WTC11 (cell line): ENCODE data around the gene MSH3. TPM values are rescaled to one million over a fixed set of nuclear protein-coding genes. Genes with fewer than 3 reads are reported as not detected.

Source experiments
- ATAC-seq: fragments of 200-7000 bp; cut with Tn5 transposase; 2 replicates; pipeline ENCODE4 v1.10.0; 2021; ENCODE audit warnings: mild to moderate bottlenecking, moderate library complexity
- CTCF ChIA-PET: fragments of 300-600 bp; sonication (Branson Sonifier 250); formaldehyde crosslinking; loops from one replicate; lab custom pipeline; 2021; ENCODE audit warnings: antibody characterized with exemption; lab: Charles Lee
- POLR2A ChIA-PET: fragments of 350-600 bp; sonication (Branson Sonifier 250); formaldehyde crosslinking; loops from one replicate; lab custom pipeline; 2021; ENCODE audit warnings: antibody characterized with exemption; lab: Charles Lee
- DNase-seq: peaks from one replicate; pipeline ENCODE4 v3.0.0; 2021; ENCODE audit warnings: low spot score
- H3K27ac Mint-ChIP-seq: 2 replicates; pipeline ENCODE4 v1.8.0; 2021; ENCODE audit warnings: mixed read lengths
- H3K27me3 Mint-ChIP-seq: 2 replicates; pipeline ENCODE4 v1.8.0; 2021; ENCODE audit warnings: low read depth, mild to moderate bottlenecking, moderate library complexity, mixed read lengths
- H3K36me3 Mint-ChIP-seq: 2 replicates; pipeline ENCODE4 v1.8.0; 2021; ENCODE audit warnings: mixed read lengths
- H3K4me1 Mint-ChIP-seq: 2 replicates; pipeline ENCODE4 v1.8.0; 2022; ENCODE audit warnings: mixed read lengths
- H3K4me3 Mint-ChIP-seq: 2 replicates; pipeline ENCODE4 v1.8.0; 2021; ENCODE audit warnings: mild to moderate bottlenecking, moderate library complexity, mixed read lengths
- H3K9me3 Mint-ChIP-seq: 2 replicates; pipeline ENCODE4 v1.8.0; 2021; ENCODE audit warnings: mixed read lengths
- CTCF ChIP-seq: fragments of 200-600 bp; IDR thresholded peaks from 2 replicates; pipeline ENCODE4 v1.8.0; 2022; ENCODE audit warnings: antibody characterized with exemption
- E2F5 ChIP-seq: sonication (generic); formaldehyde crosslinking; IDR thresholded peaks from 2 replicates; pipeline ENCODE4 v1.8.1; 2022; ENCODE audit warnings: mild to moderate bottlenecking, moderate library complexity, missing genetic modification reagents
- GTF2I ChIP-seq: fragments of 250-450 bp; sonication (Bioruptor Pico); conservative IDR thresholded peaks from 2 replicates; pipeline ENCODE4 v1.4.0; 2021; ENCODE audit warnings: mild to moderate bottlenecking
- JUN ChIP-seq: sonication (generic); formaldehyde crosslinking; IDR thresholded peaks from 2 replicates; pipeline ENCODE4 v1.8.0; 2023; ENCODE audit warnings: mild to moderate bottlenecking, missing genetic modification reagents
- MXD4 ChIP-seq: fragments of 250-450 bp; sonication (Bioruptor Pico); IDR thresholded peaks from 2 replicates; pipeline ENCODE4 v1.8.0; 2021; ENCODE audit warnings: mild to moderate bottlenecking, moderate library complexity, borderline replicate concordance
- MYBL2 ChIP-seq: sonication (generic); formaldehyde crosslinking; IDR thresholded peaks from 2 replicates; pipeline ENCODE4 v1.8.1; 2023; ENCODE audit warnings: mild to moderate bottlenecking, moderate library complexity, missing genetic modification reagents
- NFE2L1 ChIP-seq: sonication (generic); formaldehyde crosslinking; IDR thresholded peaks from 2 replicates; pipeline ENCODE4 v1.8.1; 2023; ENCODE audit warnings: missing genetic modification reagents
- PREB ChIP-seq: sonication (generic); formaldehyde crosslinking; IDR thresholded peaks from 2 replicates; pipeline ENCODE4 v1.8.1; 2022; ENCODE audit warnings: mild to moderate bottlenecking, missing genetic modification reagents, moderate library complexity, borderline replicate concordance
- PRRX2 ChIP-seq: fragments of 250-450 bp; sonication (Bioruptor Pico); IDR thresholded peaks from 2 replicates; pipeline ENCODE4 v1.8.0; 2021; ENCODE audit warnings: mild to moderate bottlenecking
- RELA ChIP-seq: sonication (generic); formaldehyde crosslinking; IDR thresholded peaks from 2 replicates; pipeline ENCODE4 v1.8.1; 2022; ENCODE audit warnings: missing genetic modification reagents, mild to moderate bottlenecking, borderline replicate concordance
- TEAD4 ChIP-seq: sonication (generic); formaldehyde crosslinking; IDR thresholded peaks from 2 replicates; pipeline ENCODE4 v1.8.0; 2022; ENCODE audit warnings: mild to moderate bottlenecking, missing genetic modification reagents
- TP53 ChIP-seq: sonication (generic); formaldehyde crosslinking; IDR thresholded peaks from 2 replicates; pipeline ENCODE4 v1.8.1; 2023; ENCODE audit warnings: mild to moderate bottlenecking, missing genetic modification reagents
- ZNF232 ChIP-seq: sonication (generic); formaldehyde crosslinking; IDR thresholded peaks from 2 replicates; pipeline ENCODE4 v1.8.0; 2022; ENCODE audit warnings: mild to moderate bottlenecking, missing genetic modification reagents
- ZNF416 ChIP-seq: fragments of 250-450 bp; sonication (Bioruptor Pico); IDR thresholded peaks from 2 replicates; pipeline ENCODE4 v1.9.0; 2021; ENCODE audit warnings: mild to moderate bottlenecking, inconsistent platforms
- total RNA-seq: library from RNA; stranded (reverse); gene quantifications from 3 replicates; pipeline ENCODE4 v1.2.3, GENCODE V29; 2021
- TF ChIP-seq, protein P1 (sequence below): fragments of 250-450 bp; sonication (Bioruptor Pico); IDR thresholded peaks from 2 replicates; pipeline ENCODE4 v1.9.0; 2021; ENCODE audit warnings: mild to moderate bottlenecking, borderline replicate concordance
- TF ChIP-seq, protein P2 (sequence below): sonication (generic); formaldehyde crosslinking; IDR thresholded peaks from 2 replicates; pipeline ENCODE4 v1.8.0; 2023; ENCODE audit warnings: missing genetic modification reagents, mild to moderate bottlenecking, borderline replicate concordance
- TF ChIP-seq, protein P3 (sequence below): fragments of 250-450 bp; sonication (Bioruptor Pico); IDR thresholded peaks from 2 replicates; pipeline ENCODE4 v1.8.0; 2021; ENCODE audit warnings: mild to moderate bottlenecking
- TF ChIP-seq, protein P4 (sequence below): fragments of 250-450 bp; sonication (Bioruptor Pico); IDR thresholded peaks from 2 replicates; pipeline ENCODE4 v2.1.2; 2022; ENCODE audit warnings: mild to moderate bottlenecking, moderate library complexity
- TF ChIP-seq, protein P5 (sequence below): sonication (generic); formaldehyde crosslinking; IDR thresholded peaks from 2 replicates; pipeline ENCODE4 v1.8.1; 2022; ENCODE audit warnings: missing genetic modification reagents, borderline replicate concordance

The MSH3 gene
- total RNA-seq, 1 experiment from 2014 or later = 14.6 TPM

DNA sequence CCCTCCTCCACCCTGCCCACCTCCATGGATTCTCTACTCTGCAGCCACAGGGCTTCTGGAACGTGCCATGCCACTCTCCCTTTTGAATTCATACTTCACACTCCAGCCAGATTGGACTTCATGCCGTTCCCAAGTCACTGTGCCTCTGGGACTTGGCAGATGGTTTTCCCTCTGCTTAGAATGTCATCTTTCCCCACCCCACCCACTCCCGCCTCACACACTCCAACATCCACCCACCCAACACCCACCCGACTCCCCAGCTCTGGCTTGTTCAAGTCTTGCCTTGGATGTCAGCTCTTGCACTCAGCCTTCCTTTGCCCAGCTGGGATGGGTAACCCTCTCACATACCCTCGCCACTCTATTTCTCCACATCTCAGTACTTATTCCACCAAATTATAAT lies 142.4 kb downstream of the MSH3 start (continued):
- TF ChIP-seq ZNF416 (CRISPR knock-in tag) (no peak), JUN (no peak), PREB (CRISPR knock-in tag) (no peak), E2F5 (CRISPR knock-in tag) (no peak), CTCF (no peak)
- TF ChIP-seq, protein P1, sequence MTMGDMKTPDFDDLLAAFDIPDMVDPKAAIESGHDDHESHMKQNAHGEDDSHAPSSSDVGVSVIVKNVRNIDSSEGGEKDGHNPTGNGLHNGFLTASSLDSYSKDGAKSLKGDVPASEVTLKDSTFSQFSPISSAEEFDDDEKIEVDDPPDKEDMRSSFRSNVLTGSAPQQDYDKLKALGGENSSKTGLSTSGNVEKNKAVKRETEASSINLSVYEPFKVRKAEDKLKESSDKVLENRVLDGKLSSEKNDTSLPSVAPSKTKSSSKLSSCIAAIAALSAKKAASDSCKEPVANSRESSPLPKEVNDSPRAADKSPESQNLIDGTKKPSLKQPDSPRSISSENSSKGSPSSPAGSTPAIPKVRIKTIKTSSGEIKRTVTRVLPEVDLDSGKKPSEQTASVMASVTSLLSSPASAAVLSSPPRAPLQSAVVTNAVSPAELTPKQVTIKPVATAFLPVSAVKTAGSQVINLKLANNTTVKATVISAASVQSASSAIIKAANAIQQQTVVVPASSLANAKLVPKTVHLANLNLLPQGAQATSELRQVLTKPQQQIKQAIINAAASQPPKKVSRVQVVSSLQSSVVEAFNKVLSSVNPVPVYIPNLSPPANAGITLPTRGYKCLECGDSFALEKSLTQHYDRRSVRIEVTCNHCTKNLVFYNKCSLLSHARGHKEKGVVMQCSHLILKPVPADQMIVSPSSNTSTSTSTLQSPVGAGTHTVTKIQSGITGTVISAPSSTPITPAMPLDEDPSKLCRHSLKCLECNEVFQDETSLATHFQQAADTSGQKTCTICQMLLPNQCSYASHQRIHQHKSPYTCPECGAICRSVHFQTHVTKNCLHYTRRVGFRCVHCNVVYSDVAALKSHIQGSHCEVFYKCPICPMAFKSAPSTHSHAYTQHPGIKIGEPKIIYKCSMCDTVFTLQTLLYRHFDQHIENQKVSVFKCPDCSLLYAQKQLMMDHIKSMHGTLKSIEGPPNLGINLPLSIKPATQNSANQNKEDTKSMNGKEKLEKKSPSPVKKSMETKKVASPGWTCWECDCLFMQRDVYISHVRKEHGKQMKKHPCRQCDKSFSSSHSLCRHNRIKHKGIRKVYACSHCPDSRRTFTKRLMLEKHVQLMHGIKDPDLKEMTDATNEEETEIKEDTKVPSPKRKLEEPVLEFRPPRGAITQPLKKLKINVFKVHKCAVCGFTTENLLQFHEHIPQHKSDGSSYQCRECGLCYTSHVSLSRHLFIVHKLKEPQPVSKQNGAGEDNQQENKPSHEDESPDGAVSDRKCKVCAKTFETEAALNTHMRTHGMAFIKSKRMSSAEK = no peak

- H3K4me3 Mint-ChIP-seq = no peak overlapping the region
- TF ChIP-seq NFE2L1 (CRISPR knock-in tag) = no peak
- TF ChIP-seq, protein P2, sequence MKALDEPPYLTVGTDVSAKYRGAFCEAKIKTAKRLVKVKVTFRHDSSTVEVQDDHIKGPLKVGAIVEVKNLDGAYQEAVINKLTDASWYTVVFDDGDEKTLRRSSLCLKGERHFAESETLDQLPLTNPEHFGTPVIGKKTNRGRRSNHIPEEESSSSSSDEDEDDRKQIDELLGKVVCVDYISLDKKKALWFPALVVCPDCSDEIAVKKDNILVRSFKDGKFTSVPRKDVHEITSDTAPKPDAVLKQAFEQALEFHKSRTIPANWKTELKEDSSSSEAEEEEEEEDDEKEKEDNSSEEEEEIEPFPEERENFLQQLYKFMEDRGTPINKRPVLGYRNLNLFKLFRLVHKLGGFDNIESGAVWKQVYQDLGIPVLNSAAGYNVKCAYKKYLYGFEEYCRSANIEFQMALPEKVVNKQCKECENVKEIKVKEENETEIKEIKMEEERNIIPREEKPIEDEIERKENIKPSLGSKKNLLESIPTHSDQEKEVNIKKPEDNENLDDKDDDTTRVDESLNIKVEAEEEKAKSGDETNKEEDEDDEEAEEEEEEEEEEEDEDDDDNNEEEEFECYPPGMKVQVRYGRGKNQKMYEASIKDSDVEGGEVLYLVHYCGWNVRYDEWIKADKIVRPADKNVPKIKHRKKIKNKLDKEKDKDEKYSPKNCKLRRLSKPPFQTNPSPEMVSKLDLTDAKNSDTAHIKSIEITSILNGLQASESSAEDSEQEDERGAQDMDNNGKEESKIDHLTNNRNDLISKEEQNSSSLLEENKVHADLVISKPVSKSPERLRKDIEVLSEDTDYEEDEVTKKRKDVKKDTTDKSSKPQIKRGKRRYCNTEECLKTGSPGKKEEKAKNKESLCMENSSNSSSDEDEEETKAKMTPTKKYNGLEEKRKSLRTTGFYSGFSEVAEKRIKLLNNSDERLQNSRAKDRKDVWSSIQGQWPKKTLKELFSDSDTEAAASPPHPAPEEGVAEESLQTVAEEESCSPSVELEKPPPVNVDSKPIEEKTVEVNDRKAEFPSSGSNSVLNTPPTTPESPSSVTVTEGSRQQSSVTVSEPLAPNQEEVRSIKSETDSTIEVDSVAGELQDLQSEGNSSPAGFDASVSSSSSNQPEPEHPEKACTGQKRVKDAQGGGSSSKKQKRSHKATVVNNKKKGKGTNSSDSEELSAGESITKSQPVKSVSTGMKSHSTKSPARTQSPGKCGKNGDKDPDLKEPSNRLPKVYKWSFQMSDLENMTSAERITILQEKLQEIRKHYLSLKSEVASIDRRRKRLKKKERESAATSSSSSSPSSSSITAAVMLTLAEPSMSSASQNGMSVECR (CRISPR knock-in tag) = no peak
- TF ChIP-seq, protein P3, sequence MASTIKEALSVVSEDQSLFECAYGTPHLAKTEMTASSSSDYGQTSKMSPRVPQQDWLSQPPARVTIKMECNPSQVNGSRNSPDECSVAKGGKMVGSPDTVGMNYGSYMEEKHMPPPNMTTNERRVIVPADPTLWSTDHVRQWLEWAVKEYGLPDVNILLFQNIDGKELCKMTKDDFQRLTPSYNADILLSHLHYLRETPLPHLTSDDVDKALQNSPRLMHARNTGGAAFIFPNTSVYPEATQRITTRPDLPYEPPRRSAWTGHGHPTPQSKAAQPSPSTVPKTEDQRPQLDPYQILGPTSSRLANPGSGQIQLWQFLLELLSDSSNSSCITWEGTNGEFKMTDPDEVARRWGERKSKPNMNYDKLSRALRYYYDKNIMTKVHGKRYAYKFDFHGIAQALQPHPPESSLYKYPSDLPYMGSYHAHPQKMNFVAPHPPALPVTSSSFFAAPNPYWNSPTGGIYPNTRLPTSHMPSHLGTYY = no peak
- TF ChIP-seq, protein P4, sequence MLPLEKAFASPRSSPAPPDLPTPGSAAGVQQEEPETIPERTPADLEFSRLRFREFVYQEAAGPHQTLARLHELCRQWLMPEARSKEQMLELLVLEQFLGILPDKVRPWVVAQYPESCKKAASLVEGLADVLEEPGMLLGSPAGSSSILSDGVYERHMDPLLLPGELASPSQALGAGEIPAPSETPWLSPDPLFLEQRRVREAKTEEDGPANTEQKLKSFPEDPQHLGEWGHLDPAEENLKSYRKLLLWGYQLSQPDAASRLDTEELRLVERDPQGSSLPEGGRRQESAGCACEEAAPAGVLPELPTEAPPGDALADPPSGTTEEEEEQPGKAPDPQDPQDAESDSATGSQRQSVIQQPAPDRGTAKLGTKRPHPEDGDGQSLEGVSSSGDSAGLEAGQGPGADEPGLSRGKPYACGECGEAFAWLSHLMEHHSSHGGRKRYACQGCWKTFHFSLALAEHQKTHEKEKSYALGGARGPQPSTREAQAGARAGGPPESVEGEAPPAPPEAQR = no peak
- TF ChIP-seq ZNF232 (CRISPR knock-in tag) = no peak
- no peak for TF ChIP-seq PRRX2
- TF ChIP-seq, protein P5, sequence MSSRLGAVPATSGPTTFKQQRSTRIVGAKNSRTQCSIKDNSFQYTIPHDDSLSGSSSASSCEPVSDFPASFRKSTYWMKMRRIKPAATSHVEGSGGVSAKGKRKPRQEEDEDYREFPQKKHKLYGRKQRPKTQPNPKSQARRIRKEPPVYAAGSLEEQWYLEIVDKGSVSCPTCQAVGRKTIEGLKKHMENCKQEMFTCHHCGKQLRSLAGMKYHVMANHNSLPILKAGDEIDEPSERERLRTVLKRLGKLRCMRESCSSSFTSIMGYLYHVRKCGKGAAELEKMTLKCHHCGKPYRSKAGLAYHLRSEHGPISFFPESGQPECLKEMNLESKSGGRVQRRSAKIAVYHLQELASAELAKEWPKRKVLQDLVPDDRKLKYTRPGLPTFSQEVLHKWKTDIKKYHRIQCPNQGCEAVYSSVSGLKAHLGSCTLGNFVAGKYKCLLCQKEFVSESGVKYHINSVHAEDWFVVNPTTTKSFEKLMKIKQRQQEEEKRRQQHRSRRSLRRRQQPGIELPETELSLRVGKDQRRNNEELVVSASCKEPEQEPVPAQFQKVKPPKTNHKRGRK (CRISPR knock-in tag) = no peak
- no peak for TF ChIP-seq GTF2I
- no peak for TF ChIP-seq TEAD4 (CRISPR knock-in tag)
- no peak for TF ChIP-seq MXD4 (CRISPR knock-in tag)
- TF ChIP-seq MYBL2 (CRISPR knock-in tag) = no peak
- TF ChIP-seq TP53 = no peak
- no peak for TF ChIP-seq RELA (CRISPR knock-in tag)
Measured at GRCh38 chr5:80797428-80798024, 143.1 kb downstream of the MSH3 start.

More at GRCh38 chr5:80797428-80798024, 143.1 kb downstream of the MSH3 start:
- H3K9me3 Mint-ChIP-seq = peaks cover under 1% of the 10 kb centered on the region
- ChIA-PET CTCF (no interaction called here), POLR2A (no interaction called here)
- no peak overlapping the region for H3K27ac Mint-ChIP-seq
- DNase-seq = no peak
- H3K4me1 Mint-ChIP-seq = peaks cover 5% of the 10 kb centered on the region
- peaks cover under 1% of the 10 kb centered on the region for H3K36me3 Mint-ChIP-seq
- ATAC-seq = no peak
- no peaks in the 10 kb centered on the region for H3K27me3 Mint-ChIP-seq
